Measurements from ENCODE around the gene CCDC9B.

The CCDC9B gene

DNA sequence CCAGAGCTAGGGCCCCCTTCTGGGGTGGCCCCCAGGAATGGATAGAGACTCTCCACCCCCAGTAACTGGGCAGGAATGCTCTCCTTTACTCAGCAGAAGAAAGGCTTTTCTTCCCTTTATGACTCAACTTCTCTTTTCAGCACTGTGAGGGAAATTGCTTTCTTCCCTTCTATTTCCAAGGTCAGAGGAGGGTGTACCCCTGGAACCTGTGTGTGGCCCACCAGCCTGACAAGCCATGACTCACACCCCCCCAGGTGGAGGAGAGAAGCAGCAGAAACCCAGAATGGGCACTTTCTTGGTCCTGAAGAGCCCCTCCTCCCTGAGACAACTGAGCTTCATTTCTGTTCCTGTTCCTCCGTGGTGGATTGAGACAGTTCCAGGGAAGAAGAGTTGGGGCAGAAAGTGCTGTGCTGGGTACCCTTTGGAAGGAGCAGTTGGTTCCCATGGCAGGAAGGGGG lies 55.2 kb downstream of the CCDC9B start:
- DNase-seq: no peak

- DNase-seq: no peak
Observed at GRCh38 chr15:40285151-40285550, 55.6 kb downstream of the CCDC9B start.

DNA sequence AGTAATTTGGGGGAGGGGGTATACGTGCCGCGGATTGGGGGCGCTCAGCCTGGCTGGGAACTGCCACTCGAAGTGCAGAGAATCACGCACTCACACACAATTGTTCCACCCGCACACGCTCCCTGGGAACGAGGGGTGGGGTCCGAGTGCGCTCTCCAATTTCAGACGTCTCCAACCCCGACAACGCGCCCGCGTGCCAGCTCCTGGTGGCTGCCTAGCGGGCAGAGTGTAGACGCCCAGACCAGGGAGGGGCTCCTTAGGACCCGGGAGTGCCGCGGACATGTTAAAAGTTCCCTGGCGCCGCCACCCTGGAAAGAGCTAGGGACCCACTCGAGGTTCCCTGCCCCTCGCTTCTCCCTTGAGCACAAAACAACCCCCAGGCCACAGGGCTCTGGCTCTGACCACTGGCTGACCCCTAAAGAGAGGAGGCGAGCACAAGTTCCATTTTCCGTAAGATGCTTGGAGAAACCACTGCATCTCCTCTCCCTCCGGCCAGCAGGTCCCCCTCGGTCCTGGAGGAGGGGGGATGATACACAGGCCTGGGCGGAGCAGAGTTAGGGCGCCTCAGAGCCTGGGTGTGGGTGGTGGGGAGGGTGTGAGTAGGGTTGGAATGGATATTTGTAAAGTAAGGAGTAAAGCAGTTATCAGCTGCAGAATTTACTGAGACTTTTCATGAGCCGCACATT lies 57.0 kb downstream of the CCDC9B start:
- DNase-seq: no peak

DNA sequence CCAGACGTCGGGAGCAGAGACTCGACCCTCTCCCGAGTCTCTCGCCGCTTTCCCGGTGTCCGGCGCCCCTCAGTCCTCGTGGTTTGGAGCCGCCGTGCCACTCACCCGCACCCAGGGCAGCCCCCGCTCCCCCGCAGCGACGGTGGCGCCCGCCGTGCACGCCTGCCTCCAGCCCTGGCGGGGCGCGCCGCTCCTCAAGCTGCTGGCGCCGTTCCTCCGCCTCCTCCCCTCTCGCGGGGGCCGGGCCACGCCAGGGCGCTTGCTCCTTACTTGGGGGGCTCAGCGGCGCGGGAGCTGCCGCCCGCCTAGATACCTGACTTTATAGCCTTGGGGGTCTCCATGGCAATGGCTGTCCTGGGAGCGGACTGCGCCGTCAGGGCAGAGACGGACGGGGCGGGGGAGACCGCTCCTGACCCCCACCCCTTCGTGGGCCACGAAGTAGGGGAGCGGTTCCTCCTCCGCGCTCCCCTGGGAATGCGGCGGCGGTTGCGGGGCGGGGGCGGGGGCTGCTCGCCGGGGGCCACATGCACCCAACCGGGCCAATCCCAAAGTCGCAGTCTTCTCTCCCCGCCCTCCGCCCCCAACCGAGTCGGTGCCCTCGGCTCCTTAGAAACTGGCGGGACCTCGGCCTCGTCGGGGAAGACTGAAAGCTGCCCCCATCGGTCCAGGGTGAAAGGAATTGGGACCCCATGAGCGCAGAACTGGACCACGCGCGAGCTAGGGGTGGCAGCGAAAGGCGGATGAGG lies 57.7 kb downstream of the CCDC9B start, which contains the start of gene ANKRD63:
Gene ANKRD63 (minus strand): TSS at position 196 of the 746 bp plus-strand sequence. CDS start 478 bp downstream, outside the sequence.
- DNase-seq: no peak

- DNase-seq: no peak
Observed at GRCh38 chr15:40282147-40282868, 58.4 kb downstream of the CCDC9B start.

- DNase-seq: no peak
Observed at GRCh38 chr15:40281801-40282146, 59.0 kb downstream of the CCDC9B start.
